SK-N-SH treated with all-trans-retinoic acid at 6 μM for 48 hours (cell line): ENCODE results near the gene TES.

ENCODE experiments used
- ATAC-seq: fragments of 200-7000 bp; cut with Tn5 transposase; 3 replicates; pipeline ENCODE4 v1.9.1; 2020; ENCODE audit warnings: mild to moderate bottlenecking, moderate library complexity
- ARNTL ChIP-seq: fragments of 450-650 bp; formaldehyde crosslinking; IDR thresholded peaks from 2 replicates; pipeline ENCODE4 v1.5.0; 2020; ENCODE audit warnings: low read depth, mild to moderate bottlenecking, moderate library complexity, borderline replicate concordance
- BACH2 ChIP-seq: fragments of 250-450 bp; sonication (Bioruptor Pico); IDR thresholded peaks from 2 replicates; pipeline ENCODE4 v1.9.0; 2021; ENCODE audit warnings: mild to moderate bottlenecking, borderline replicate concordance
- CSDC2 ChIP-seq: fragments of 250-450 bp; sonication (Bioruptor Pico); IDR thresholded peaks from 2 replicates; pipeline ENCODE4 v1.5.0; 2020; ENCODE audit warnings: mild to moderate bottlenecking, moderate library complexity
- CSRNP3 ChIP-seq: fragments of 250-450 bp; sonication (Bioruptor Pico); IDR thresholded peaks from 2 replicates; pipeline ENCODE4 v1.5.1; 2021; ENCODE audit warnings: mild to moderate bottlenecking, moderate library complexity
- ESRRG ChIP-seq: fragments of 250-450 bp; sonication (Bioruptor Pico); IDR thresholded peaks from 2 replicates; pipeline ENCODE4 v1.6.1; 2021; ENCODE audit warnings: mild to moderate bottlenecking
- GLIS3 ChIP-seq: fragments of 250-450 bp; sonication (Bioruptor Pico); IDR thresholded peaks from 2 replicates; pipeline ENCODE4 v1.5.0; 2020; ENCODE audit warnings: mild to moderate bottlenecking, moderate library complexity
- ISL1 ChIP-seq: fragments of 250-450 bp; sonication (Bioruptor Pico); IDR thresholded peaks from 2 replicates; pipeline ENCODE4 v2.1.2; 2022; ENCODE audit warnings: mild to moderate bottlenecking, moderate library complexity
- OSR1 ChIP-seq: fragments of 250-450 bp; sonication (Bioruptor Pico); IDR thresholded peaks from 2 replicates; pipeline ENCODE4 v1.8.0; 2022; ENCODE audit warnings: moderate library complexity, mild to moderate bottlenecking, inconsistent platforms
- PATZ1 ChIP-seq: fragments of 250-450 bp; sonication (Bioruptor Pico); IDR thresholded peaks from 2 replicates; pipeline ENCODE4 v1.8.0; 2020; ENCODE audit warnings: mild to moderate bottlenecking, moderate library complexity, borderline replicate concordance
- POU6F1 ChIP-seq: fragments of 250-450 bp; sonication (Bioruptor Pico); IDR thresholded peaks from 2 replicates; pipeline ENCODE4 v1.8.0; 2021; ENCODE audit warnings: low read depth, mild to moderate bottlenecking, moderate library complexity, borderline replicate concordance
- RARB ChIP-seq: fragments of 250-450 bp; sonication (Bioruptor Pico); IDR thresholded peaks from 2 replicates; pipeline ENCODE4 v1.8.0; 2021; ENCODE audit warnings: mild to moderate bottlenecking, moderate library complexity
- TOX ChIP-seq: fragments of 250-450 bp; sonication (Bioruptor Pico); IDR thresholded peaks from 2 replicates; pipeline ENCODE4 v1.8.0; 2021; ENCODE audit warnings: mild to moderate bottlenecking, moderate library complexity, borderline replicate concordance
- ZC3H10 ChIP-seq: fragments of 250-450 bp; sonication (Bioruptor Pico); IDR thresholded peaks from 2 replicates; pipeline ENCODE4 v1.5.1; 2021; ENCODE audit warnings: mild to moderate bottlenecking, moderate library complexity
- ZFP3 ChIP-seq: fragments of 250-450 bp; sonication (Bioruptor Pico); IDR thresholded peaks from 2 replicates; pipeline ENCODE4 v1.5.0; 2020; ENCODE audit warnings: mild to moderate bottlenecking, moderate library complexity
- ZFP30 ChIP-seq: fragments of 450-650 bp; formaldehyde crosslinking; IDR thresholded peaks from 2 replicates; pipeline ENCODE4 v1.5.0; 2022; ENCODE audit warnings: mild to moderate bottlenecking, moderate library complexity
- ZNF565 ChIP-seq: fragments of 450-650 bp; formaldehyde crosslinking; conservative IDR thresholded peaks from 2 replicates; pipeline ENCODE4 v1.5.0; 2020; ENCODE audit warnings: low read depth, mild to moderate bottlenecking, moderate library complexity
- ZNF70 ChIP-seq: fragments of 450-650 bp; formaldehyde crosslinking; IDR thresholded peaks from 2 replicates; pipeline ENCODE4 v1.5.0; 2020; ENCODE audit warnings: mild to moderate bottlenecking, moderate library complexity
- ZNF8 ChIP-seq: fragments of 450-650 bp; formaldehyde crosslinking; IDR thresholded peaks from 2 replicates; pipeline ENCODE4 v1.5.0; 2020; ENCODE audit warnings: mild to moderate bottlenecking, moderate library complexity
- TF ChIP-seq, protein P1 (sequence below): fragments of 250-450 bp; sonication (Bioruptor Pico); IDR thresholded peaks from 2 replicates; pipeline ENCODE4 v1.5.1; 2020; ENCODE audit warnings: low read depth, mild to moderate bottlenecking, moderate library complexity

TES gene

DNA sequence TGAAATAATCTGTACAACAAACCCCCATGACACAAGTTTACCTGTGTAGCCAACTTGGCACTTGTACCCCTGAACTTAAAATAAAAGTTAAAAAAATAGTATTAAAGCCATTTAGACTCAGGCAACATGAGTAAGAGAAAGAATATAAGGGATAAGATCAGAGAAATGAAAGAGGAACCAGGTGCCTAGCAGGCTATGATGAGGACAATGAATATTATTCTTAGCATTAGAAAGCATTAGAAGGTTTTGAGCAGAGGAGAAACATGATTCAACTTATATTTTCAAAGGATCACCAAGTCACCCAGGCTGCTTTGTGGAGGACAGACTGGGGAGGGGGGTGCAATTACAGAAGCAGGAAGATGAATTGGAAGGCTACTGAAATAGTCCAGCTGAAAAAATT lies 48.1 kb upstream of the TES start:
- TF ChIP-seq BACH2 (CRISPR knock-in tag), result no peak
- TF ChIP-seq GLIS3 (CRISPR knock-in tag), result no peak
- TF ChIP-seq, all 23 proteins: peak for 0
- ATAC-seq, result no peak

DNA sequence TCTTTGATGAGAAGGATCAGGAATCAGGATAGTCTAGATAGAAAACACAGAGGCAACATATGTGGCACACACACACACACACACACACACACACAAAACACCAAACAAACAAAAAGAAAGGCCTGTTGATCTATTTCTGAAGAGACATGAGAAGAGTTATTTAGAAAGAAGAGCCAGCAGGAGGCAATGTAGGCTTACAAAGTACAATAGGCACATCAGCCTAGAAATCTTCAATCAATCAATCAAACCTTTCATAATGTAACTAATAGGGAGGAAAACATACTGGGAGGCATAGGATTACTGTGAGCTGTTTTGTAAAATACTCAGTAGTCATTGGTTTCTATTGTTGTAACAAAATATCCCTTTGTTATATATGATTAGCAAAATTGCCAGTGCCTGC lies 47.3 kb upstream of the TES start:
- ATAC-seq, result no peak
- TF ChIP-seq ARNTL (CRISPR knock-in tag), result no peak
- TF ChIP-seq, all 23 proteins: peak for 0

DNA sequence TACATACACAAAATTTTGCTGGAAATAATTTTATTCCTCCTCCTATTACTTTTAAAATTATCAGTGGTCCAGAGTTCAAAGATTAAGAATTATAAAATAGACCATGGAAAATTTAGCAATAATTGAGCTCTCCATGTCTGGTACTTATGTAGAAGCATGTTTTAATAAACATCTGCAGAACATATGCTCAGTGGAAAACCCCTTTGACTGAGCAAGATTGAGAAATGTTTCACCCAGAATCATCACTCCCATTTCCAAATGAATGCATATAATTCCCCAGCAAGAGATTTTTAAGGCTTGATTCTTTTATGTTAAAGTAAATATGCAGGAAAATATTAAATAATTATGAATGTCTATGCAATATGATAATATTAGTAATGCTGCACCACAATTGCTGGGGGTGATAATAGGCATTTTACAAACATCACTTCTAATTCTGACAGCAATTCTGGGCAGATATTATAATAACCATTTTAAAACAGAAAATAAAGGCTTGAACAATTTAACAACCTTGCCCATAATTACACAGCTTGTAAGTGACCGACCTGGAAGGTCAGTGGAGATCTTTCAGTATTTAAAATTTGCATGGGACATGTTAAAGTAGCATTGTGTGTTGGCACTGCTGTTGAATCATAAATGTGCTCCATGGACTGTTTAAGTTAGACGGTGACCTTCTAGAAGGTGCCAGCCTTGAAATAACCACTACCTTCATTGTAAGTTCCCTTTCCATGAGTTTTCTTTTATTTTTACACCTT lies 45.6 kb upstream of the TES start:
- TF ChIP-seq ZNF565 (CRISPR knock-in tag) (no peak), ZFP3 (no peak), ZNF8 (CRISPR knock-in tag) (no peak), ZNF70 (CRISPR knock-in tag) (no peak), ZC3H10 (no peak), PATZ1 (CRISPR knock-in tag) (no peak), RARB (no peak)
- ATAC-seq, result no peak

GRCh38 chr7:116165717-116166116 lies 44.6 kb upstream of the TES start:
- ATAC-seq, result no peak
- no peak for TF ChIP-seq CSRNP3 (CRISPR knock-in tag)
- TF ChIP-seq ZFP30 (CRISPR knock-in tag), result no peak
- no peak for TF ChIP-seq PATZ1 (CRISPR knock-in tag)
- no peak for TF ChIP-seq GLIS3 (CRISPR knock-in tag)
- no peak for TF ChIP-seq CSDC2 (CRISPR knock-in tag)
- no peak for TF ChIP-seq ZNF565 (CRISPR knock-in tag)
- TF ChIP-seq OSR1 (CRISPR knock-in tag), result no peak
- no peak for TF ChIP-seq ZFP3

DNA sequence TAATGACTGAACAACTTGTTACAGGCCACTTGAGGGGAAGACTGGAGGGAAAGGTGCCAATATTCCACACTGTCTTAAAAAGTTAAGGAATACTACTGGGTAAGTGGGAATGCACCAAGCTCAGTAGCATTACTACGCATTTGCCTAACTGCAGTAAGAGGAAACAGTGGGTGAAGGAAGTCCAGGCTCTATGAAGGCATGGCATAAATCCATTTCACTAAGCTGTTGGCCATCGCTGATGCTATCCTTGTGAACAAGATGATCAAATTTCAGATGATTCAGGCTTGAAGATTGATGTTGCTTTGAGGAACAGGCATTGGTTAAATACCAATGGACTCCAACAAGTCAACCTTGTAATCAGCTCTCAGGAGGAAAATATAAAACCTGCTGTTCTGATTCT lies 44.2 kb upstream of the TES start:
- TF ChIP-seq RARB, result no peak
- no peak for TF ChIP-seq ESRRG
- no peak for TF ChIP-seq TOX (CRISPR knock-in tag)
- no peak for TF ChIP-seq ISL1 (CRISPR knock-in tag)
- no peak for TF ChIP-seq ZNF8 (CRISPR knock-in tag)
- TF ChIP-seq, protein P1, sequence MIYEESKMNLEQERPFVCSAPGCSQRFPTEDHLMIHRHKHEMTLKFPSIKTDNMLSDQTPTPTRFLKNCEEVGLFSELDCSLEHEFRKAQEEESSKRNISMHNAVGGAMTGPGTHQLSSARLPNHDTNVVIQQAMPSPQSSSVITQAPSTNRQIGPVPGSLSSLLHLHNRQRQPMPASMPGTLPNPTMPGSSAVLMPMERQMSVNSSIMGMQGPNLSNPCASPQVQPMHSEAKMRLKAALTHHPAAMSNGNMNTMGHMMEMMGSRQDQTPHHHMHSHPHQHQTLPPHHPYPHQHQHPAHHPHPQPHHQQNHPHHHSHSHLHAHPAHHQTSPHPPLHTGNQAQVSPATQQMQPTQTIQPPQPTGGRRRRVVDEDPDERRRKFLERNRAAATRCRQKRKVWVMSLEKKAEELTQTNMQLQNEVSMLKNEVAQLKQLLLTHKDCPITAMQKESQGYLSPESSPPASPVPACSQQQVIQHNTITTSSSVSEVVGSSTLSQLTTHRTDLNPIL, result no peak
- TF ChIP-seq CSRNP3 (CRISPR knock-in tag), result no peak
- TF ChIP-seq ZNF565 (CRISPR knock-in tag), result no peak
- no peak for TF ChIP-seq OSR1 (CRISPR knock-in tag)
- TF ChIP-seq ZFP30 (CRISPR knock-in tag), result no peak
- TF ChIP-seq PATZ1 (CRISPR knock-in tag), result no peak
- TF ChIP-seq POU6F1 (CRISPR knock-in tag), result no peak
- no peak for ATAC-seq
